Smooth muscle cell (in vitro differentiated cells): ENCODE results near the gene NECAB3. TPM values are rescaled to one million over a fixed set of nuclear protein-coding genes. Genes with fewer than 3 reads are reported as not detected.

ENCODE experiments used
- DNase-seq: peaks from one replicate; lab custom pipeline; 2025; ENCODE audit not compliant: unreplicated experiment; lab: John Stamatoyannopoulos, UW
- H2AFZ ChIP-seq: fragments of 200-600 bp; sonication (generic); 2 replicates; pipeline ENCODE4 v1.6.0; 2016; ENCODE audit warnings: antibody characterized with exemption, low read depth, mild to moderate bottlenecking
- H3F3A ChIP-seq: fragments of 200-600 bp; sonication (generic); 2 replicates; pipeline ENCODE4 v1.6.0; 2017; ENCODE audit warnings: antibody characterized with exemption, low read depth
- H3K27ac ChIP-seq: fragments of 200-600 bp; sonication (generic); 2 replicates; pipeline ENCODE4 v1.5.1; 2016; ENCODE audit warnings: low read depth, mild to moderate bottlenecking
- H3K27me3 ChIP-seq: fragments of 200-600 bp; sonication (generic); 2 replicates; pipeline ENCODE4 v1.6.1; 2016; ENCODE audit warnings: low read depth, mild to moderate bottlenecking
- H3K36me3 ChIP-seq: fragments of 200-600 bp; sonication (generic); 2 replicates; pipeline ENCODE4 v1.5.1; 2016; ENCODE audit warnings: low read depth
- H3K4me1 ChIP-seq: fragments of 200-600 bp; sonication (generic); 2 replicates; pipeline ENCODE4 v1.5.1; 2016; ENCODE audit warnings: low read depth
- H3K4me2 ChIP-seq: fragments of 200-600 bp; sonication (generic); 2 replicates; pipeline ENCODE4 v1.6.0; 2016; ENCODE audit warnings: mild to moderate bottlenecking
- H3K4me3 ChIP-seq: fragments of 200-600 bp; sonication (generic); 2 replicates; pipeline ENCODE4 v1.5.1; 2016; ENCODE audit warnings: mild to moderate bottlenecking
- H3K79me2 ChIP-seq: fragments of 200-600 bp; sonication (generic); 2 replicates; pipeline ENCODE4 v1.6.0; 2016; ENCODE audit warnings: low read depth, mild to moderate bottlenecking
- H3K9ac ChIP-seq: fragments of 200-600 bp; sonication (generic); 2 replicates; pipeline ENCODE4 v1.6.0; 2016; ENCODE audit warnings: low read depth
- H3K9me3 ChIP-seq: fragments of 200-600 bp; sonication (generic); replicated peaks from 2 replicates; pipeline ENCODE4 v1.5.1; 2016; ENCODE audit warnings: low read depth
- H4K20me1 ChIP-seq: fragments of 200-600 bp; sonication (generic); 2 replicates; pipeline ENCODE4 v1.6.0; 2016; ENCODE audit warnings: low read depth
- CTCF ChIP-seq: fragments of 200-600 bp; sonication (generic); IDR thresholded peaks from 2 replicates; pipeline ENCODE4 v1.5.1; 2017; ENCODE audit warnings: borderline replicate concordance, mild to moderate bottlenecking, antibody characterized with exemption; ENCODE audit not compliant: insufficient read depth, poor library complexity, severe bottlenecking
- WGBS: methylation state at CpG from one replicate; pipeline ENCODE4 v1.1.7; 2016; ENCODE audit warnings: low lambda C conversion rate; 5-methylcytosine and 5-hydroxymethylcytosine counted together
- polyA plus RNA-seq: library from polyadenylated mRNA; unstranded; fragments of >200 nt; fragmentation: Nextera tagmentation; extraction: Ambion mirVana; gene quantifications from 2 replicates; pipeline ENCODE4 v1.2.1, GENCODE V29; 2016
- total RNA-seq: library from RNA; depleted of rRNA; stranded (reverse); fragments of >200 nt; gene quantifications from 2 replicates; pipeline ENCODE4 v1.2.3, GENCODE V29; 2014

NECAB3 gene
- total and polyA plus RNA-seq, 2 experiments from 2014 or later = 20.3 to 25.8 TPM

GRCh38 chr20:33675136-33675959 is 1.1 kb upstream of the NECAB3 start:
- no peak for TF ChIP-seq CTCF
- no peaks in the 10 kb centered on the region for H3K9me3 ChIP-seq
- peak overlapping the region; percentile 98 for H3K4me3 ChIP-seq
- peaks cover 19% of the 10 kb centered on the region for H3K79me2 ChIP-seq
- H3K9ac ChIP-seq = peak overlapping the region; percentile 2
- H3K4me1 ChIP-seq = peaks cover 26% of the 10 kb centered on the region
- peak overlapping the region; percentile 35 for H3K27ac ChIP-seq
- no peaks in the 10 kb centered on the region for H3K27me3 ChIP-seq
- DNase-seq = no peak
- peak overlapping the region; percentile 98 for H2AFZ ChIP-seq
- peak overlapping the region; percentile 100 for H3K4me2 ChIP-seq
- WGBS = 46% methylated on average over 16 of the region's 16 CpGs
- H3K36me3 ChIP-seq = no peaks in the 10 kb centered on the region
- peaks cover 21% of the 10 kb centered on the region for H4K20me1 ChIP-seq
- peaks cover 13% of the 10 kb centered on the region for H3F3A ChIP-seq

DNA sequence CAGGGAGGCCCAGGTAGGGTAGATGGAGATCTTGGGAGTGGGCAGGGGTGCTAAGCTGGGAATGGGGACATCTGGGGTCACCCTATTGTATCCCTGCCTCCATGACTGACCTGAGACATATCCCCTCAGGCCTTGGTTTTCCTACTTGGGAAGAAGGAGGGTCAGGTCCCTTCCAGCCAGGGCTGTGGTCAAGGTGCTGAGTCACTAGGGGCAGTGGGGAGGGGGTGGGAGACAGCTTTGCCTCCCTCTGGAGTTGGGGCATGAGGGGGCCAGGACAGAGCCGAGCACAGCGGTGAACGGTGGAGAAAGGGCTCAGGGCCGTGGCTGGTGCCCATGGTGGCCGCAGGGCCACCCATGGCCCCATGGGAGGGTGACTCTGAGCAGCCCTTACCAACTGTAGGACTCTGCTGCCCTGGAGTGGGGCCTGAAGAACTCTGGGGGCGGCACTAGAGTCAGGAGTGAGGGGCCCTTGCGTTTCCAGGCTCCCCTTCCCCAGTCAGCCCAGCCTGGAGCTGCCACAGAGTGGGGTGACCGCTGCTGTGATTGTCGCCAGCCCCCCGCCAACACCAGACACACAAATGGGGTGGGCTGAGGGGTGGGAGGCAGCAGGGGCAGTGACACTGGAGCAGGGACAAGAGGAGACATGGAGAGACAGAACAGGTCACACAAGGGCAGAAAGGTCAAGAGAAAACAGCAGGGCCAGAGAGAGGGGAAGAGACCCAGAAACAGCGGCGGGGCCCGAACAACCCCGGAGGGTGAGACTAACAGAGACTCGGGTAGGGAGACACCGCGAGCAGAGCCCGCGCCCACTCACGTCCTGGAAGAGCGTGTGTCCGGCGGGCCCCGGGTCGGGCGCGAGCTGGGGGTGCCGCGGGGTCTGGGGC is 576 bp downstream of the NECAB3 start:
- DNase-seq = no peak
- WGBS = 4% methylated on average over 23 of the region's 29 CpGs
- Histone ChIP-seq H3K27me3 (no peaks in the 10 kb centered on the region), H3K36me3 (no peaks in the 10 kb centered on the region), H3K4me3 (peak overlapping the region; percentile 98), H3K4me2 (peak overlapping the region; percentile 100), H4K20me1 (peaks cover 21% of the 10 kb centered on the region), H3K9ac (peak overlapping the region; percentile 87), H3K9me3 (no peaks in the 10 kb centered on the region), H3F3A (peaks cover 16% of the 10 kb centered on the region), H3K27ac (peak overlapping the region; percentile 52), H3K79me2 (peaks cover 19% of the 10 kb centered on the region), H2AFZ (peak overlapping the region; percentile 90), H3K4me1 (peaks cover 26% of the 10 kb centered on the region)
- TF ChIP-seq CTCF = no peak

- H3K4me1 ChIP-seq = peaks cover 26% of the 10 kb centered on the region
- no peak overlapping the region for H2AFZ ChIP-seq
- peak overlapping the region; percentile 100 for H3K4me2 ChIP-seq
Observed at GRCh38 chr20:33673114-33673409, 1.2 kb downstream of the NECAB3 start.

More at GRCh38 chr20:33673114-33673409, 1.2 kb downstream of the NECAB3 start:
- Histone ChIP-seq H3K27me3 (no peaks in the 10 kb centered on the region), H3K27ac (no peak overlapping the region), H3F3A (peaks cover 16% of the 10 kb centered on the region), H3K9me3 (no peaks in the 10 kb centered on the region), H3K36me3 (no peaks in the 10 kb centered on the region), H3K4me3 (peak overlapping the region; percentile 98), H3K79me2 (peaks cover 19% of the 10 kb centered on the region), H4K20me1 (peaks cover 21% of the 10 kb centered on the region), H3K9ac (peak overlapping the region; percentile 87)
- no peak for TF ChIP-seq CTCF
- WGBS = 57% methylated on average over 4 of the region's 4 CpGs
- no peak for DNase-seq
